ENCODE data around the gene GABARAP.

DNA sequence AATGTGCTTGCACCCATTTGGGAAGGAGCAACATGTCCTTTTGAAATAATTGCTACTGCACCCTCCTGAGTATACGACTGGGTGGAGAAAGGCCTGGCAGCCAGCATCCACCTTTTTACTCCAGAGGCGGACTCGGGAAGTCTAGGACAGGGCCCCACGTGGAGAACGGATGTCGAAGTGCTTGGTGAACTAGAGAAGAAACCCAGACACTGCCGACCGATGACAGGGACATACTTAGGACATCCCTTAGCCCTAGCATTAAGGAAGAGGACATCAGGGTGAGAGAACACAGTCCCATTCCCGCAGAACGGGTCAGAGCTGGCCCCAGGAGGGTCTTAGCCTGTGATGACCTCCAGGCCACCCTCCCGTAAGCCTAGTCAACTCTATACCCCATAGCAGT, 48.4 kb upstream of the GABARAP start:
- TF ChIP-seq CTCF (IDR thresholded peaks at IDR 0.05) (no peak), POLR2AphosphoS5 (IDR thresholded peaks at IDR 0.05) (no peak)

All from upper lobe of left lung (tissue), 4 donors.